Heart right ventricle (tissue), 16 donors: ENCODE data around the gene DNAL1. TPM values are rescaled to one million over a fixed set of nuclear protein-coding genes. Genes with fewer than 3 reads are reported as not detected.

Experiments
- ATAC-seq, 8 donors: fragments of 200-7000 bp; cut with Tn5 transposase; one replicate each; pipeline ENCODE4 v1.9.1; 2020; ENCODE audit warnings: mild to moderate bottlenecking in 8 of 8, moderate library complexity in 8 of 8, moderate number of reproducible peaks in 1 of 8
- DNase-seq, 2 donors: peaks; one replicate each; pipeline ENCODE4 v3.0.0-alpha.2; 2020
- H3K27ac ChIP-seq, 10 donors: fragments of 200-600 bp; sonication (generic) in 2 of 10; one replicate each; pipeline versions ENCODE4 v1.5.0 to v1.8.0; 2020 to 2022; ENCODE audit warnings: mild to moderate bottlenecking in 3 of 10
- H3K27me3 ChIP-seq, 7 donors: fragments of 200-600 bp; one replicate each; pipeline ENCODE4 v1.8.0; 2021 to 2022; ENCODE audit warnings: mild to moderate bottlenecking in 2 of 7
- H3K36me3 ChIP-seq, 9 donors: fragments of 200-600 bp; sonication (generic) in 1 of 9; one replicate each; pipeline versions ENCODE4 v1.5.0 to v1.8.0; 2020 to 2022; ENCODE audit warnings: mild to moderate bottlenecking in 2 of 9
- H3K4me1 ChIP-seq, 9 donors: fragments of 200-600 bp; sonication (generic) in 1 of 9; one replicate each; pipeline versions ENCODE4 v1.5.0 to v1.8.0; 2020 to 2022; ENCODE audit warnings: mild to moderate bottlenecking in 4 of 9
- H3K4me3 ChIP-seq, 10 donors: fragments of 200-600 bp; sonication (generic) in 2 of 10; one replicate each; pipeline versions ENCODE4 v1.5.0 to v1.8.0; 2020 to 2022; ENCODE audit warnings: mild to moderate bottlenecking in 7 of 10, moderate library complexity in 2 of 10
- H3K9me3 ChIP-seq, 11 donors: fragments of 200-600 bp in 10 of 11; sonication (generic) in 2 of 11; one replicate each; pipeline versions ENCODE4 v1.5.0 to v1.8.0; 2013 to 2022; ENCODE audit warnings: mild to moderate bottlenecking in 2 of 11, control low read depth in 1 of 11, moderate library complexity in 1 of 11
- CTCF ChIP-seq, 9 donors: fragments of 200-600 bp; sonication (generic) in 2 of 9; IDR thresholded peaks; one replicate each; pipeline versions ENCODE4 v1.5.0 to v1.8.0; 2021 to 2022; ENCODE audit warnings: antibody characterized with exemption in 9 of 9, mild to moderate bottlenecking in 5 of 9, moderate library complexity in 1 of 9
- WGBS, 2 donors: extraction: QIAGEN DNeasy Blood & Tissue Kit; methylation state at CpG; one replicate each; pipeline ENCODE4 v1.1.7; 2013; ENCODE audit warnings: inconsistent platforms in 1 of 2; 5-methylcytosine and 5-hydroxymethylcytosine counted together
- intact Hi-C, 10 donors: fragments of 100-400 bp; cut with DNase I; formaldehyde crosslinking; loops; one replicate each; pipeline versions ENCODE4 v1.11.1 to v1.14.2; 2022
- polyA plus RNA-seq, 2 donors: library from polyadenylated mRNA; stranded (reverse); fragments of 200-250 nt; gene quantifications; one replicate each; pipeline ENCODE4 v1.2.3, GENCODE V29; 2013
- total RNA-seq, 10 donors: library from RNA; stranded (reverse); fragmentation: NEBNext Ultra II Directional in 3 of 10; extraction: Animal tissue kit (Norgen Biotek cat#: 25700) in 3 of 10; gene quantifications; one replicate each; pipeline versions ENCODE4 v1.2.1 to v1.2.4, GENCODE V29; 2021 to 2023
- donor health status: Arrhythmogenic right ventricular cardiomyopathy.
- donor health status: ischemic (EF 13 %, LVEDD 7.1; RV severe dilation, severe dysfunction).
- donor health status: healthy with polysubstance abuse.
- donor health status: DM: no; HTN: yes; CAD: no.
- donor health status: DM: no; HTN: no; CAD: no.
- donor health status: ischemic (EF 25% LVEDD 6.9; RV normal size, moderate dysfunction).
- donor health status: ischemic (EF 25% LVEDD 5.7; RV mildly dilated, moderate dysfunction).
- donor health status: healthy.
- donor health status: DM: yes; HTN: yes; CAD: no.
- donor health status: Ischemic cardiomyopathy.
- donor health status: ischemic (EF 35%, LVEDD 5.7; RV mildly dilated, moderate dysfunction).
- donor health status: nonischemic (EF 11% LVEDD 7.7; RV severe dilation, severe dysfunction).
- donor health status: DM: yes; HTN: yes; CAD: no.
- donor health status: PGD.
- donor health status: ischemic (EF 29% LVEDD 5.4; RV normal size, mild dysfunction).
- donor health status: nonischemic (EF 23%, LVEDD 6.1; RV moderate dilation, normal function).

DNAL1 gene
- total and polyA plus RNA-seq, 12 donors = 5.9 to 21.2 (median 13.7) TPM

- DNase-seq = no peak
Observed at GRCh38 chr14:73751157-73751691, 106.4 kb downstream of the DNAL1 start.

GRCh38 chr14:73752297-73752992 lies 107.7 kb downstream of the DNAL1 start:
- peak overlapping the region; percentile 72 to 100 (median 98) for H3K27ac ChIP-seq
- intact Hi-C loops = loop anchor here in 7 of 10 donors (5.0 kb wide), 1 partner anchor 35 kb away; no protein-coding TSS in a partner anchor
- 38 to 50% methylated on average over 7 of the region's 7 CpGs for WGBS, 2 donors
- peak in 4 of 9 donors; percentile 27 to 29 (median 28) for TF ChIP-seq CTCF (IDR thresholded peaks at IDR 0.05)
- ATAC-seq = peak; percentile 43 to 80 (median 58)
- peak; percentile 77 to 78 for DNase-seq
- no peaks in the 10 kb centered on the region for H3K36me3 ChIP-seq
- H3K4me3 ChIP-seq = peak overlapping the region in 1 of 10 donors; percentile 13
- no peaks in the 10 kb centered on the region for H3K27me3 ChIP-seq
- no peaks in the 10 kb centered on the region for H3K9me3 ChIP-seq
- H3K4me1 ChIP-seq = peaks cover 79 to 100% (median 100%) of the 10 kb centered on the region in 9 donors

More at GRCh38 chr14:73751157-73751691, 106.4 kb downstream of the DNAL1 start:
- Histone ChIP-seq H3K27me3 (no peaks in the 10 kb centered on the region), H3K27ac (peak overlapping the region in 9 of 10 donors; percentile 85 to 100 (median 98)), H3K4me1 (peaks cover 73 to 100% (median 100%) of the 10 kb centered on the region in 9 donors), H3K36me3 (peaks cover 0 to 9% (median 0%) of the 10 kb centered on the region in 9 donors), H3K4me3 (no peak overlapping the region), H3K9me3 (no peaks in the 10 kb centered on the region)
- ATAC-seq = no peak
- 44 to 45% methylated on average over 7 of the region's 7 CpGs for WGBS, 2 donors
- TF ChIP-seq CTCF (IDR thresholded peaks at IDR 0.05) = no peak
- intact Hi-C loops = loop anchor here in 7 of 10 donors (5.0 kb wide), 1 partner anchor 36 kb away; no protein-coding TSS in a partner anchor

Other genes with a start within 250 kb of the DNAL1 start
- gene NUMB, start 186.4 kb upstream of the DNAL1 start, total RNA-seq = 10 to 100 TPM; 27.0 to 42.6 (median 33.3) TPM
- 10 to 100 TPM; 18.9 to 32.0 TPM for gene NUMB, start 186.4 kb upstream of the DNAL1 start, polyA plus RNA-seq
- 1 to 10 TPM; 5.9 to 9.1 (median 7.6) TPM for gene RIOX1, start 154.1 kb upstream of the DNAL1 start, total RNA-seq
- gene RIOX1, start 154.1 kb upstream of the DNAL1 start, polyA plus RNA-seq = 1 to 10 TPM; 4.3 to 5.4 TPM
- 10 to 100 TPM in 9 of 10 donors, 1 to 10 TPM in 1; 6.6 to 49.3 (median 30.0) TPM for gene ACOT1, start 107.8 kb upstream of the DNAL1 start, total RNA-seq
- gene ACOT1, start 107.8 kb upstream of the DNAL1 start, polyA plus RNA-seq = 10 to 100 TPM in 1 of 2 donors, 1 to 10 TPM in 1; 7.2 to 11.8 TPM
- under 1 TPM in 8 of 10 donors, not detected in 2; 0.07 to 0.33 (median 0.18) TPM for gene HEATR4, start 86.0 kb upstream of the DNAL1 start, total RNA-seq
- under 1 TPM; 0.01 to 0.15 TPM for gene HEATR4, start 86.0 kb upstream of the DNAL1 start, polyA plus RNA-seq
- 100 to 1,000 TPM; 110 to 267 (median 158) TPM for gene ACOT2, start 75.8 kb upstream of the DNAL1 start, total RNA-seq
- gene ACOT2, start 75.8 kb upstream of the DNAL1 start, polyA plus RNA-seq = 10 to 100 TPM; 54.9 to 77.8 TPM
- 1 to 10 TPM in 5 of 10 donors, under 1 TPM in 5; 0.13 to 1.9 (median 1.0) TPM for gene ACOT4, start 53.1 kb upstream of the DNAL1 start, total RNA-seq
- gene ACOT4, start 53.1 kb upstream of the DNAL1 start, polyA plus RNA-seq = under 1 TPM; 0.37 to 0.88 TPM
- gene ACOT6, start 32.5 kb upstream of the DNAL1 start, total RNA-seq = not detected
- gene ACOT6, start 32.5 kb upstream of the DNAL1 start, polyA plus RNA-seq = not detected
- gene PNMA1, start 69.4 kb downstream of the DNAL1 start, total RNA-seq = 10 to 100 TPM; 13.9 to 30.8 (median 23.6) TPM
- gene PNMA1, start 69.4 kb downstream of the DNAL1 start, polyA plus RNA-seq = 10 to 100 TPM in 1 of 2 donors, 1 to 10 TPM in 1; 6.6 to 15.7 TPM
- gene PTGR2, start 206.8 kb downstream of the DNAL1 start, total RNA-seq = 10 to 100 TPM; 24.8 to 48.7 (median 36.7) TPM
- 10 to 100 TPM in 1 of 2 donors, 1 to 10 TPM in 1; 9.5 to 21.7 TPM for gene PTGR2, start 206.8 kb downstream of the DNAL1 start, polyA plus RNA-seq
- 10 to 100 TPM; 15.3 to 23.7 (median 18.8) TPM for gene ZNF410, start 241.9 kb downstream of the DNAL1 start, total RNA-seq
- gene ZNF410, start 241.9 kb downstream of the DNAL1 start, polyA plus RNA-seq = 10 to 100 TPM; 21.0 to 24.6 TPM